ENCODE measurements around the gene SREBF2. TPM values are rescaled to one million over a fixed set of nuclear protein-coding genes. Genes with fewer than 3 reads are reported as not detected.

SREBF2 gene
- total and polyA plus RNA-seq, 2 donors = 15.8 to 41.0 TPM

DNA sequence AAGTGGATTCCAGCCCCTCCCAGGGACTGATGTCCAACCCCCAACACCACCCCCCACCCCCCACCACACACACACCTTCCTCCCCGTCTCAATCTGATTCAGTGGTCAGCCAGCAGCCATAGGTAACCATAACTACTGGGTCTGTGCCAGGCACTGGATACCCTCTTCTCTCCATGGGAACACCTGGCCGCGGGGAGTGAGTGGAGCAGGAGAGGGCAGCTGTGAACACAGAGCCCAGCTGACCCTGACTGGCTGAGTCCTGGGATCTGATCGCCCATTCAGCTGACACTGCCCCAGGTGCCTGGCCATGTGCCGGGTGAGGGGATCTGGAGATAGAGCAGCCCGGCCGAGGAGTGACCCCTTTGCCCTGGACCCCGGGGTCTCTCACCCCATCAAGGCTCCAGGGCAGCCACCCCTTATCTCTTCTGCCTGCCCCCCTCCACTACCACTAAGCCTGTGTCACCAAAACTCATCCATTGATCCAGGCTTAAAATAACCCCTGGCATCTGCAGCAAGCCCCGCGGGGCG is 84.5 kb downstream of the SREBF2 start:
- peaks cover 70 to 85% of the 10 kb centered on the region in 2 donors for H3K27me3 ChIP-seq (ENCODE audit: control insufficient read depth in 2 of 2, insufficient read depth in 1 of 2, low read length in 1 of 2)
- no peaks in the 10 kb centered on the region for H3K36me3 ChIP-seq (ENCODE audit: control insufficient read depth in 2 of 2, insufficient read depth in 2 of 2, low read length in 1 of 2)
- WGBS = 85% methylated on average over 11 of the region's 11 CpGs
- H3K4me1 ChIP-seq (ENCODE audit: control insufficient read depth in 2 of 2, insufficient read depth in 2 of 2, low read length in 2 of 2) = peaks cover 8 to 36% of the 10 kb centered on the region in 2 donors
- peaks cover 0 to 9% of the 10 kb centered on the region in 2 donors for H3K9me3 ChIP-seq (ENCODE audit: control insufficient read depth in 2 of 2, insufficient read depth in 1 of 2, low read length in 1 of 2)
- no peak overlapping the region for H3K4me3 ChIP-seq (ENCODE audit: low read length in 2 of 2)
- H3K27ac ChIP-seq (ENCODE audit: low read depth in 1 of 2, low read length in 1 of 2) = no peak overlapping the region
- no peak for DNase-seq (ENCODE audit: low read depth in 6 of 9, low spot score in 9 of 9)

- peaks cover 63 to 82% of the 10 kb centered on the region in 2 donors for H3K27me3 ChIP-seq (ENCODE audit: control insufficient read depth in 2 of 2, insufficient read depth in 1 of 2, low read length in 1 of 2)
- WGBS = 64% methylated on average over 23 of the region's 23 CpGs
- H3K4me1 ChIP-seq (ENCODE audit: control insufficient read depth in 2 of 2, insufficient read depth in 2 of 2, low read length in 2 of 2) = peaks cover 8 to 36% of the 10 kb centered on the region in 2 donors
- no peak overlapping the region for H3K27ac ChIP-seq (ENCODE audit: low read depth in 1 of 2, low read length in 1 of 2)
- H3K4me3 ChIP-seq (ENCODE audit: low read length in 2 of 2) = no peak overlapping the region
- peaks cover 0 to 9% of the 10 kb centered on the region in 2 donors for H3K9me3 ChIP-seq (ENCODE audit: control insufficient read depth in 2 of 2, insufficient read depth in 1 of 2, low read length in 1 of 2)
- no peak for DNase-seq (ENCODE audit: low read depth in 6 of 9, low spot score in 9 of 9)
- no peaks in the 10 kb centered on the region for H3K36me3 ChIP-seq (ENCODE audit: control insufficient read depth in 2 of 2, insufficient read depth in 2 of 2, low read length in 1 of 2)
These were observed 85.2 kb downstream of the SREBF2 start for GRCh38 chr22:41917903-41918791.

DNA sequence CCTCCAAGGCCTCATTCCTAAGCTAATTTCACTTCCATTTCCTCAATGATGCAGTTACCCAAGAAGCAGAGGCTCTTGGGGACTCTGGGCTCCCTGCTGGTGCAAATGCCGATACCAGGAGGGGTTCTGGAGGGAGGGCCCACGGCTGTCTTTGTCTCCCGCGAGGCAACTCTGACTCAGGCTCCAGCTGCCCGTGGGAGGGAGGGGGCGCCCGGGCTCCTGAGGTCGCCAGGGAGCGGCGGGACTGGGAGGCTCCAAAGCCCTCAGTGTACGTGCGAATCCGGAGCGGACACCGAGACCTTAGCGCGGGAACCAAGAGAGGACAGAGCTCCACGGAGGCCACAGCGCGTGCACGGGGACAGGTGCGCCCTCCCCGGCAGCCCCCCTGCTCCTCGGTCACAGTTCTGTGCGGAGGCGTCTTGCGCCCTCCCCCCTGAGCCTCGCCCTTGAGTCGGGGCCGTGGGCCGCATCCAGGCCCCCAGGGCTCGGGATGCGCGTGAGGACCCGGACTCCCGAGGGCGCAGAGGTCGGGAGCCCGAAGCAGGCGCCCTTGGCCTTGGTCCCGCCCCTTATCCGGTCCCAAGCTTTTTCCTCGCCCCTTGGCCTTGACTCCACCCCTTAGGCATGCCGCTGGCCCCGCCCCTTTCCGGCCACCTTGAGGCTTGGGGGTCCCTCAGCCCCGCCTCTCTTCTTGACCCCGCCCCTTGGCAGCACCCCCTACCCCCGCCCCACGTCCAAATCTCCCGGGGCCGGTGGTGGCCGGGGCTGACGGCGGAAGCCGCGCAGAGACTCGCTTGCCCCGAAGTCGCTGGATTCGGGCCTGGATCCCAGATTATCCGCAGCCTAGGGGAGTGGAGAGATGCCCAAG is 86.7 kb downstream of the SREBF2 start:
- peak overlapping the region in 1 of 2 donors; percentile 43 for H3K27ac ChIP-seq (ENCODE audit: low read depth in 1 of 2, low read length in 1 of 2)
- no peaks in the 10 kb centered on the region for H3K36me3 ChIP-seq (ENCODE audit: control insufficient read depth in 2 of 2, insufficient read depth in 2 of 2, low read length in 1 of 2)
- H3K9me3 ChIP-seq (ENCODE audit: control insufficient read depth in 2 of 2, insufficient read depth in 1 of 2, low read length in 1 of 2) = peaks cover 0 to 9% of the 10 kb centered on the region in 2 donors
- WGBS = 4% methylated on average over 62 of the region's 62 CpGs
- H3K4me3 ChIP-seq (ENCODE audit: low read length in 2 of 2) = peak overlapping the region; percentile 42 to 51
- H3K27me3 ChIP-seq (ENCODE audit: control insufficient read depth in 2 of 2, insufficient read depth in 1 of 2, low read length in 1 of 2) = peaks cover 50 to 81% of the 10 kb centered on the region in 2 donors
- peaks cover 8 to 36% of the 10 kb centered on the region in 2 donors for H3K4me1 ChIP-seq (ENCODE audit: control insufficient read depth in 2 of 2, insufficient read depth in 2 of 2, low read length in 2 of 2)
- peak in 5 of 9 donors; percentile 41 to 73 (median 53) for DNase-seq (ENCODE audit: low read depth in 6 of 9, low spot score in 9 of 9)

DNA sequence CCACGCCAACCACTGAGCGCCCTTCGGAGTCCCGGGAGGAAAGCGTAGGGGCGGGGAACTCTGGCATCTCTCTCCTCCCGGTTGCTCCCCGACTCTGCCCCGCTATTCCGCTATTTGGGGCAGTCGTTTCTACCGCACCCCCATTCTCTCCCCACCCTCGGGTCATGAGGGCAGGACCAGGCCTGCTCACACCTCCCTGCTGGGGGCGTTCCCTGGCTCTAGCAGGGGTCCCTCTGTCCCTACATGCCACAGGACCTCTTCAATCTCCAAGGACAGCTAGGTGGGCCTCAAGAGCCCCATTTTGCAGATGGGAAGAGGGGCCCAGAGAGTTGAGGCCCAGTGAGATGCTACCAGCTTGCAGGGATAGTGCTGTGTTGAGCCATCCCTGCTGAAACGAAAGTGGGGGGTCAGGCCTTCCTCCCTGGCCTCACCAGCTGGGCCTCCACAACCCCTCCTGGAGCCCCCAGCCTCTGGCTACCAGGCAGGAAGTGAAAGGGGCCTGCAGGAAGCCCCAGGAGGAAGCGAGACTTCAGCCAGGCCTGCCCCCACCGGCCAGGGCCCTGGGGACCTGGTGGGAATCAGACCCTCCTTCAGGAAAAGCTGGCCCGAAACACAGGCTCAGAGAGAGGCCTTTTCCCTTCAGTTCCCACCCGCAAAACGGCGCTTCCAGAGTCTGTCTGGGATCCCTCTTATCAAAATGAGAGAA is 87.5 kb downstream of the SREBF2 start:
- 53% methylated on average over 21 of the region's 21 CpGs for WGBS
- H3K27ac ChIP-seq (ENCODE audit: low read depth in 1 of 2, low read length in 1 of 2) = no peak overlapping the region
- peaks cover 46 to 80% of the 10 kb centered on the region in 2 donors for H3K27me3 ChIP-seq (ENCODE audit: control insufficient read depth in 2 of 2, insufficient read depth in 1 of 2, low read length in 1 of 2)

DNA sequence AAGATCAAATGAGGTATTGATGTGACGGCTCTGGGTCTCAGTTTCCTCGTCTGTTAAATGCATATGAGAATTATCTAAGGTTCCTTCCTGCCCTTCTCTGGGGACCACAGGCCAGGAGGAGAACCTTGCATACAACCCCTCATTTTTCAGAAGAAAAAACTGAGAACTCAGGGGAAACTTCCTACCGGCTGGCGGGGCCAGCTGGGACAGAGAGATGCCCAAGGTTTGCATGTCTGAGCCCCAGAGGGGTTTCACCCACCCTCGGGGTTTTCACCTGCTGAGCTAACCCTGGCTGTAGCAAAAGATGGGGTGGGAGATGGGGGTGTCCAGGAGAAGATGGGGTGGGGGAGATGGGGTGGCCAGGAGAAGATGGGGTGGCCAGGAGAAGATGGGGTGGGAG is 89.4 kb downstream of the SREBF2 start:
- peaks cover 0 to 9% of the 10 kb centered on the region in 2 donors for H3K9me3 ChIP-seq (ENCODE audit: control insufficient read depth in 2 of 2, insufficient read depth in 1 of 2, low read length in 1 of 2)
- peaks cover 46 to 79% of the 10 kb centered on the region in 2 donors for H3K27me3 ChIP-seq (ENCODE audit: control insufficient read depth in 2 of 2, insufficient read depth in 1 of 2, low read length in 1 of 2)
- 62% methylated on average over 5 of the region's 5 CpGs for WGBS
- H3K36me3 ChIP-seq (ENCODE audit: control insufficient read depth in 2 of 2, insufficient read depth in 2 of 2, low read length in 1 of 2) = no peaks in the 10 kb centered on the region
- peaks cover 8 to 43% of the 10 kb centered on the region in 2 donors for H3K4me1 ChIP-seq (ENCODE audit: control insufficient read depth in 2 of 2, insufficient read depth in 2 of 2, low read length in 2 of 2)
- H3K4me3 ChIP-seq (ENCODE audit: low read length in 2 of 2) = no peak overlapping the region
- DNase-seq (ENCODE audit: low read depth in 6 of 9, low spot score in 9 of 9) = no peak
- H3K27ac ChIP-seq (ENCODE audit: low read depth in 1 of 2, low read length in 1 of 2) = no peak overlapping the region

More for the DNA sequence above, 87.5 kb downstream of the SREBF2 start:
- H3K9me3 ChIP-seq (ENCODE audit: control insufficient read depth in 2 of 2, insufficient read depth in 1 of 2, low read length in 1 of 2) = peaks cover 0 to 9% of the 10 kb centered on the region in 2 donors
- peak overlapping the region in 1 of 2 donors; percentile 51 for H3K4me3 ChIP-seq (ENCODE audit: low read length in 2 of 2)
- no peaks in the 10 kb centered on the region for H3K36me3 ChIP-seq (ENCODE audit: control insufficient read depth in 2 of 2, insufficient read depth in 2 of 2, low read length in 1 of 2)
- no peak for DNase-seq (ENCODE audit: low read depth in 6 of 9, low spot score in 9 of 9)
- H3K4me1 ChIP-seq (ENCODE audit: control insufficient read depth in 2 of 2, insufficient read depth in 2 of 2, low read length in 2 of 2) = peaks cover 8 to 32% of the 10 kb centered on the region in 2 donors

GRCh38 chr22:41922940-41923594 is 90.2 kb downstream of the SREBF2 start:
- no peak for DNase-seq (ENCODE audit: low read depth in 6 of 9, low spot score in 9 of 9)
- 96% methylated on average over 4 of the region's 4 CpGs for WGBS
- Histone ChIP-seq H3K4me1 (ENCODE audit: control insufficient read depth in 2 of 2, insufficient read depth in 2 of 2, low read length in 2 of 2) (peaks cover 8 to 42% of the 10 kb centered on the region in 2 donors), H3K9me3 (ENCODE audit: control insufficient read depth in 2 of 2, insufficient read depth in 1 of 2, low read length in 1 of 2) (peaks cover 0 to 7% of the 10 kb centered on the region in 2 donors), H3K27ac (ENCODE audit: low read depth in 1 of 2, low read length in 1 of 2) (no peak overlapping the region), H3K4me3 (ENCODE audit: low read length in 2 of 2) (no peak overlapping the region), H3K27me3 (ENCODE audit: control insufficient read depth in 2 of 2, insufficient read depth in 1 of 2, low read length in 1 of 2) (peaks cover 41 to 79% of the 10 kb centered on the region in 2 donors), H3K36me3 (ENCODE audit: control insufficient read depth in 2 of 2, insufficient read depth in 2 of 2, low read length in 1 of 2) (no peaks in the 10 kb centered on the region)

- Histone ChIP-seq H3K9me3 (ENCODE audit: control insufficient read depth in 2 of 2, insufficient read depth in 1 of 2, low read length in 1 of 2) (peaks cover 0 to 4% of the 10 kb centered on the region in 2 donors), H3K27ac (ENCODE audit: low read depth in 1 of 2, low read length in 1 of 2) (no peak overlapping the region), H3K4me1 (ENCODE audit: control insufficient read depth in 2 of 2, insufficient read depth in 2 of 2, low read length in 2 of 2) (peaks cover 9 to 42% of the 10 kb centered on the region in 2 donors), H3K27me3 (ENCODE audit: control insufficient read depth in 2 of 2, insufficient read depth in 1 of 2, low read length in 1 of 2) (peaks cover 35 to 79% of the 10 kb centered on the region in 2 donors), H3K4me3 (ENCODE audit: low read length in 2 of 2) (no peak overlapping the region), H3K36me3 (ENCODE audit: control insufficient read depth in 2 of 2, insufficient read depth in 2 of 2, low read length in 1 of 2) (no peaks in the 10 kb centered on the region)
- WGBS = 96% methylated on average over 14 of the region's 14 CpGs
- DNase-seq (ENCODE audit: low read depth in 6 of 9, low spot score in 9 of 9) = no peak
These were observed 90.8 kb downstream of the SREBF2 start for GRCh38 chr22:41923595-41924276.

Measured in thymus (tissue), 11 donors.